NCI-H748 treated with DMSO at 0.1 percent for 48 hours (cell line): ENCODE results near the gene NUCKS1.

Experiments
- DNase-seq: peaks from one replicate; lab custom pipeline; 2025; lab: John Stamatoyannopoulos, UW

NUCKS1 gene

GRCh38 chr1:205668951-205669340 lies 81.0 kb downstream of the NUCKS1 start:
- DNase-seq, result no peak

GRCh38 chr1:205667909-205668643 lies 81.9 kb downstream of the NUCKS1 start:
- DNase-seq, result no peak

- no peak for DNase-seq
Observed at GRCh38 chr1:205666372-205667166, 83.4 kb downstream of the NUCKS1 start.

GRCh38 chr1:205665201-205666045 lies 84.6 kb downstream of the NUCKS1 start:
- no peak for DNase-seq

- DNase-seq, result no peak
Observed at GRCh38 chr1:205664399-205665017, 85.5 kb downstream of the NUCKS1 start.

- no peak for DNase-seq
Observed at GRCh38 chr1:205663286-205663936, 86.6 kb downstream of the NUCKS1 start.
